NOMO-1 (cell line): ENCODE measurements around the gene RERE.

Experiments
- DNase-seq, 2 experiments: peaks; one replicate each; lab custom pipeline; 2025; ENCODE audit not compliant: unreplicated experiment in 2 of 2; lab: John Stamatoyannopoulos, UW

The RERE gene

DNA sequence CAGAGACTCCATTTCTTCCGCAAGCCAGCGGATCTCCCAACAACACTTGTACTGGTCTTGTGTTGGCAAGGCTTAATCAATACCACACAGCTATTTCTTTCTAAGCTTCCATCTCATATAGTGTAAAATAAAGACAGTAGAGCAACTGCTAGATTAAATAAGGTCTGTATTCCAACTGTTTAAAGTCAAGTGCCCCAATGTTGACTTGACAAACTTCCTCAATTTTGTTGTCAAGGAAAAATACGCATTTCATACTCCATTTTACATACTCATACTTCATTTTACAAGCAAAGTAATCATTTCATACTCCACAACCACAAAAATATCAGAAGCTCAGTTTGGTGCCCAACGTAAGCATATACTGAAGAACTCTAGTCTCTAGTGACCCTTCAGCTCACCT, 143.0 kb downstream of the RERE start:
- no peak for DNase-seq

DNA sequence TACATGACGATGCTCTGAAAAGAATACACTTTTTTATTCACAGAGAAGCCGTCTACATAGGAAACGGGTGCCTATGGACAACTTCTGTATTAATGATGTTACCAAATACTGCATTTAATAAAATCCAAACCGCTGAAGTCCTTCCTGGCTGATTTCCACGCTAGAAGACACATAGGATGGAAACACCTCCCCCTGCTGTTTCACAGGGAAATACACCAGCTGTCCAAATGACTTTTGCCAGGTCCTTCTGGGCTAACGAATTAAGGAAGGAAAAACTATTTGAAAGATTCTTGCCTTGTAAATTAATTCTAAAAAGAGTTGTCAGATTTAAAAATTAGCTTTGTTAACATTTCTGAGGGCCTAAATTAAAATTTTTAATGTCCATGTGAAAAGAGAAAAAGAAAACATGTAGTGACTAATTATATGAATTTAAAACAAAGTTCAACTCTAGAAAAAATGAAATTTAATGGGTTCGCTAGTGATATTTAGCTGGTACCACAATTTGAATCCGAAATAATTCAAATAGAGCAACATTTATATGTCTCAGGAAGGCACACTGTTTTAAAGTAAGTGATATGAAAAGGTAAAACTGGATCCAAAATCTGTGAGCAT, 146.0 kb downstream of the RERE start:
- DNase-seq: peak in 1 of 2 experiments; percentile 56

DNA sequence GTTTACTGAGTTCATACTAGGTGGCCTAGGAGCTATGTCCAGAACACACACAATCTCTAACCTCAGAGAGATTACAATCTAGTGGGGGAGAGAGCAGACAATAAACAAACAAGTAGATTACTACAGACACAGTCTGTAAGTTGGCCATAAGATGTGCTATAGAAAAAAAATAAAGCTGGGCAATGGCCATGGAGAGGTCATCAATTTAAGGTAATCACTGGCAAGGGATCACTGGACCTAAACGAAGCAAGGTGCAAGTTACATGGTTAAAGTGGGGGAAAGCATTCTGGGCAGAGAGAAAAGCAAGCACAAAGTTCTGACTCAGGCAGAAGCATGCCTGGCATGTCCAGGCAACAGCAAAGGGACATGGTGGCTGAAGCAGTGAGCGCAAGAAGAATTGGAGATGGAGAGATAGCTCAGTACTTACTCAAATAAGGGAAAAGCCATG, 147.0 kb downstream of the RERE start:
- DNase-seq: no peak

DNA sequence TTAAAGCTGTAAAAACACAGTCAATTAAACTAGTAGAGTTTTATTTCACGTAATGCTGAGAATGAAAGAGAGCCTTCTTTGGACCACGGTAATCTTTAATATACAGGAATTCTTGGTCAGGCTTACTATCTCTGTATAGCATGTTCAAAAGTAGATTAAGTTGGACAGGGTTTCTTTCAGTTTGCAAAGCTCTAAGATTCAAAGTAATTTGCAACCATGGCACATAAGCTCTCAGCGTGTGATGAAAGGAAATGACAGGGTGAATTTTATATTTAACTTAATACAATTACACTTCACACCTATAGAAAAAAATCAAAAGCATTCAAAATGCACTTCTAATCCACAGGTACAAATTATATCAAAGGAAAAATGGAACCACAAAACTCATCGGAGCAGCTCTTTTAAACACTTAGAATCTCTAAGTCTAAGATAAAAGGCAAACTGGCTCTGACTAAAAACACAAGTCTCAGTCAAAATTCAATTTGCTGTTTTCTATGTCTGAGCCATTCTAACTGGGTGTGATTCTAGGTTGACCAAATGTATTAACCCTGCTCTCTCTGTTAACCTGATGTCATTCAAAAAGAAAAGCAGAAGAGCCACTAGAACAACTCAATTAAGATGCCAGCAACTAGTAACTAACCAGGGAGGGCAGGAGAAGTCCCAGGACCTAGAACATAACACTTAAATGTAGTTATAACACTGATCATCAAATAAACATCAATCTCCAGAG, 147.7 kb downstream of the RERE start:
- no peak for DNase-seq

DNA sequence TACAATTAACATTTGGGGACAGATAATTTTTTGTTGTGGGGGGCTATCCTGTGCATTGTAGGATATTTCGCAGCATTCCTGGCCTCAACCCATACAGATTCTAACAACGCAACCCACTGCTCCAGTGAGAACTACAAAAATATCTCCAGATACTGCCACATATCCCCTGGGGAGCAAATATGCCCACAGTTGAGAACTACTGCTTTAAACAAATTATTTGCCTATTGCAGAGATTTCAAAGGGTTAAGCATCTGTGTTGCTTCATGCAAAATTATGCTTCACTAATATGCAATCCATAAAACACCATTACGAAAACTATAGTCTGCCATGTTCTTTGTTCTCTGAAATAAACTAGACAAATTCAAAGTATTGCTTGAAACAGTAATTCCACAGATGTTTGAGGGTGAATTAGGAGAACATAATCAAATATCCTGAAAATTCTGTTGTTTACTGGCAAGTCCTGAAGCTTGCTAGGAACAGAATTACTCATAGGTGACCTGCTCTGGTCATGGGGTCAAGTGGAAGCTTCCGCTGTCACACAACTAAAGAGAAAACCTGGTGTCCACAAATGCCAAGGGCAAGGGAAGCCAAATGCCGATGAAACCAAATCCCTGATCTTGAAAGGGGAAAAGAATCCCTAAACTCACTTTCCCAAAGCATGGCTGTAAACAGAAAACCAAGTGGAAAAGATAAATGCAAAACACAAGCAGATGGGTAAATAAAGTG, 149.4 kb downstream of the RERE start:
- no peak for DNase-seq

DNA sequence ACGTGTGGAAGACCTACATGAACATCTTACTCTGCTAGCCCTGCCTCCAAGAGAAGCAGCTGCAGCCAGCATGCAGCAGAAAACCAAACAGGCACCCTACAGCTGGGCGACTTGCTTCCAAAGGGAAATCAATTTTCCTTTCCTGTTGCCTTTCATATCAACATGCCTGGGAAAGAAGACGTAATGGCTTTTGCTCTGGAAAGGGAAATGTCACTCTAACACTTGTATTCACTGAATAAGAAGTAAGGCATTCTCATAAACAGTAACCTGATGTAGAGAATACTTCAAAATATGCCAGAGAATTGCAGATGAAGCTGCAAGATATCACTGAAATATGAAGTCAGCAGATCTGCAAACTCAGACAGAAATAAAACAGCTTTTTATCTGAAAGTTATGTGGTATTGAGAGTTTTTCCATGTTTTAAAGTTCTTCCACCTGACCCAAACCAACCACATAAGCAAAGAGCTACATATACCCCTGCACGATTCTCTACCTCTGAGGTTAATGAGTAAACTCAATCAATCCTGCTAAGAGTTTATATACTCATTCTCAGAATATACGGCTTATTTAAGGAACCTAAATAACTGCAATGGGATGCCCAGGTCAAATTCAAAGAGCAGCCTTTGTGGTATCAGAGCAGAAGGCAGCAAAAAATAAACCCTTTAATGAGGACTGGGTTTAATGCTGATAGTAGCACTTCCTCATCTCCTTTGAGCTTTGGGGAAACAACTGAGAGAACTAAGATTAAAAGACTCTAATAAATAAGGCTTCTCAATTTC, 150.9 kb downstream of the RERE start:
- DNase-seq: peak in 1 of 2 experiments; percentile 28

DNA sequence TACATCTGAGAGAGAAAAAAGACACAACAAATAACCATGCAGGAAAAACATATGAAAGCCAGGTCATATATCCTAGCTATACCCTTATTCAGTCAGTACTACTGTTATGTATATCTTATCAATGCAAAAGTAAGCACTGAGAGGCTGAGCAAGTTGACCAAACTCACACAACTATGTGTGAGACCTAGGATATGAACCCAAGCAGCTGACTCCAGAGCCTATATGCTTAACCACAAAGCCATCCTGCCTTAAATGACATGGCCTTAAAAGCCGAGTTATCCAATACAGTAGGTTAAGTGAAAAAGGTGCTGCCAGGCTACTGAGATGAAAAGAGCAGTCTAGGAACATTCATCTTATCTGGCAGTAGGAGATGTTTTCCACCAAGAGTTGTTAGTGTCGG, 151.6 kb downstream of the RERE start:
- no peak for DNase-seq

DNA sequence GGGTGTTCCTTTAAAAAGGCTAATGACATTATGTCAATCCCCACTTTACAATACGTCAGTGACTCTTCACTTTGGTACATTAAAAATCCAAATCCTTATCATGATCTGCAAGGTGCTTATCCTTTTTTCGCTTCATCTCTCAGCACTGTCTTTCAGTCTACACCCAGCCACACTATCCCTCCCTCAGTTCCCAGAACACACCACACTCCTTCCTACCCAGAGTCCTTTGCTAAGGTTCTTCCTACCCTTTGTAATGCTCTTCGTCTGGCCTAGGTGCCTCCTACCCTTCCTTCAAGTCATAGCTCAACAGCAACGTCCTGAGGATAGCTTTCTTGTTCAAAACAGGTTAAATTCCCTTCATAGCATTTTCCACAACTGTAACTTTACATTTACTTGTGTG, 152.6 kb downstream of the RERE start:
- DNase-seq: no peak

DNA sequence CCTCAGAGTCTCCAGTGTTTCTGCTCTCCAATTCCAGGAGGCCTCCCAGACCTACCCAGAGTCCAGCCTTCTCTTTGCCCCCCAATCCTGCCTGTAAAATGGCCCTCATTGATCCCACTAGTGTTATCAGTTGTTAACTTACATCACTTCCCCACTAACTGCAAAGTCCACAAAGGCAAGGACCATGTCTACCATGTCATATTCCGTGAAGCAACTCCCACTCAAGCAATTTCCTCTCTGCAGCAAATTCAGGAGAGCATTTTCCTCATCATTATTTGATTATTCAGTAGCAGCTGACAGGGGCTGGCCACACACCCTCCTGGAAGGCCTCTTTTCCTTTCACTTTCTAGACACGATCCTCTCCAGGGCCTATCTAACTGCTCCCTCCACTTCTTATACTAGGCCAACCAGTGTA, 153.5 kb downstream of the RERE start:
- no peak for DNase-seq

DNA sequence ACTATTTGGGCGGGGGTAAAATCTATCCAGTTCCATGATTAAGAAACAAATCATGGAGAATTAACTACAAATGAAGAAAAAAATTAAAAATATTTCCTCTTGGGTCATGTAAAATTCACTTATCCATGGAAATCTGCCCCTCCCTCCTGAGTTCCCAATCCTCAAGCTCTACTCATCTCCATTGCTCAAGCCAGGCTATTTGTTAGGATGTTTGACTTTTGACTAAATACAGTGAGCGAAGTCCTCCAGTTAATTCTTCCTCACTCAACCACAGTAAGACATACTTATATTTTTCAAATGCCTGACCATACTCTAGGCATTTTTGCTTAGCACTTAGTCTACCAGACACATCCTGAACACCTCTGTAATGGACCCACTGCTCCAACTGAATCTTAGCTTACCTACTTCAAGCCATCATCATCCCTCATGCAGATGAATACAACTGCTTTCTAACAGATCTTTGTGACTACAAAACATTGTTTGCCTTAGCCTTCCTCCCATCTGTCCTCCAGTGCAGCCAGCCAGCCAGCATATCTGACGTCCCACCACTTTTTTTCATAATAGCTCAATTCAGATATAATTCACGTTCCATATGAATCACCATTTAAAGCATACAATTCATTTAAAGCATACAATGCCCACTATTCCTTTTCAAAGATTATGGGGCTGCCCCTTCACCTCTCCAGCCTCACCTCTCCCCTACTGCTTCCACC, 154.2 kb downstream of the RERE start:
- no peak for DNase-seq

DNA sequence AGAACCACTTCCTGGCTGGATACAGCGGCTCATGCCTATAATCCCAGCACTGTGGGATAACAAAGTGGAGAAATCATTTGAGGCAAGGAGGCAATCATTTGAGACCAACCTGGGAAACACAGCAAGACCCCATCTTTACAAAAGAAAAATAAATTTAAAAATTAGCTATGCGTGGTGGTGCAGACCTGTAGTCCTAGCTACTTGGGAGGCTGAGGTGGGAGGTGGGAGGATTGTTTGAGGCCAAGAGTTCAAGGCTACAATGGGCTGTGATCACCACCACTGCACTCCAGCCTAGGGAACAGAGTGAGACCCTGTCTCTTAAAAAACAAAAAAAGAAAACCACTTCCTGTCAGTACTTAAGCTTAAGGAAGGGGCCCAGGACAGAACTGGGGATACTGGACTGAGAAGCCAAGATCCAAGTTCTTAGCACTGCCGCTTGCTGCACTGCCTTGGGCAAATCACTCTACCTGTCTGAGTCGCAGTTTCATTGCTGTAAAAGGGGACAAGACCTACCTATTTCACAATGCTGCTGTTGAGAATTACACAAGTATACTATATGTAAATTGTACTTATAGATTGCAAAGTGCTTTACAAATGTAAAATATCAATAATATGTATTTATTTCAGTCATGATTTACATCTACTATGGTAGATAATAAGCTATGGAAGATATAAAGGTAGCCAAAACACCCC, 154.9 kb downstream of the RERE start:
- no peak for DNase-seq

DNA sequence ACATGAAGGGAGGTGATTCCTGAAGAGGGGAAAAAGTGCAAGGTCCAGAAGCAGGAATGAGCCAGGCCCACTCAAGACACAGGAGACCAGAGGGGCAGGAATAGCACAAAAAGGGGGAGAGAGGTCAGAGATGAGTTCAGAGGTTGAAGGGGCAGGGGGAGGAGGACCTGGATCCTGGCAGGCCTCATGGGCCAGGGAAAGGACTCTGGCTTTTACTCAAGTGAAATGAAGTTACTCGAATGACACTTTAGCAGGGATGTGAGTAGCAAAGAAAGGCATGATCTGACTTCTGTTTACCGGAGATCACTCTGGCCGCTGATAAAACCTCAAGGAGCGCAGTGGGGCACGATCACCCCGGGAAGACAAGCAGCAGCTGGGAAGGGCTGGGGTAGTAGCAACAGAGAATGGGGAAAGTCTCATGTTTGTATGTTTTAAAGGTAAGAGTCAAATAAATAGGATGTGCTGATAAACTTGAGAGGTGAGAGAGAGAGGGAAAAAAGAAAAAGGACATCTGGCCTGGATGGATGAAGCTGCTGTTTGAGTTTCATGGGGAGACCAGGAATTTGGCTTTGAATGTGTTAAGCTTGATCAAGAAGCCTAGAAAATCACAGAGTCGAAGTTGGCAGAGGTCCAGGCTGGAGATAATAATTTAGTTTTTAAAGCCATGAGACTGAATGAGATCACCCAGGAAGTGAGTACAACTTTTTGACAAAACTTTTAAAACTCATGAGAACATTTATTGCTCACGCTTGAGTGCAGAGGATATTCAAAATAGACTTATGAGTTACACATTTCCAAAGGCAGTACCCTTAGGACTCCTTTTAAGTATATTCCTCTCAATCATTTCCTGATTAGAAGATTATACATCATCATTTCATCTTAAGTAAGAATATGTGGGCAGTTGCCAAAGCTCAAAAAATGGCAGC, 156.0 kb downstream of the RERE start:
- no peak for DNase-seq

DNA sequence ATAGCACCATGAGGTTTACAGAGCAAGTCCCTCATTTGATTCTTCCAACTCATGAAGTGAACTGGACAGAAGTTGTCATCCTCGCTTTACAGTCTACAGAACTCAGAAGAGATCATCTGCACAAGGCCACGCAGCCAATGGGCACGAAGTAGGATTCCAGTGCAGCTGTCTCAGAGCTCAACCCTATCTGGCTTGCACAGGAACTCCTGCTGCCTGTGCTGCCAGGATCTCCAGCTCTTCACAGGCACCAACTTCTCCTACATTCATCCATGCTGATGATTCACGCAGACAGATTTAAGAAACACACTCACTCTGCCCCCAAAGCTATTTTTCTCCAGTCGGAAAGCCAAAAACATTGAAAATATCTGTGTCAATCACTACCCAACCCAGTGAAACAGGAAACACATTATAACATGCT, 157.0 kb downstream of the RERE start:
- no peak for DNase-seq

DNA sequence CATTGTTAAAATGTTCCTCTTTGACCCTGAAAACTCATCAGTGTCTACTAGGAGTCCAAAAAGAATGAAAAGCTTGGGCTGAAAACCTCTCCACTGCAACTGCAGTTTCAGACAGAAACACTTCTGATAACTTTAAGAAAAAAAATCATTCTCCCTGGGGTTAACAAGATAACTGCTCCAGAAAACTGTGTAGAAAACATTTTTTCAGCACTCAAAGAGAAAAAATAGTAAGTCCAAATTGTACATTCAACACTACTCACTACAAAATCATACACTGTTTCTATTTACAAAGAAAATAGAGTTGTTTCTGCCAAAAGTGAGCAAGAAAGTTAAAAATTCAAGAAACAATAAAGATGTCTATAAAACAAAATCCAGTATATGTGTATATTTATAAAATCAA, 157.8 kb downstream of the RERE start:
- no peak for DNase-seq

DNA sequence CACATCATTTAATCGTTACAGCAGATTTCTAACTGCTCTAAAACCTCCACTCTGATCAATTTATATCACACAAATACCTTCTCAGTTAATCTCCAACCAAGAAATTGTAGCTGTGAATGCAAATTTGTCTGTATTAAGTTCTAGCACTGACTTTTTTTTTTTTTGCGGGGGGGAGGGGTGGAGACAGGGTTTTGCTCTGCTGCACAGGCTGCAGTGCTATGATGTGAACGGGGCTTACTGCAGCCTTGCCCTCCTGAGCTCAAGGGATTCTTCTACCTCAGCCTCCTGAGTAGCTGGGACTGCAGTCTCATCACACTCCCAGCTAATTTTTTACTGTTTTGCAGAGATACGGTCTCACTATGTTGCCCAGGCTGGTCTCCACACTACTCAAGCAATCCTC, 163.6 kb downstream of the RERE start:
- no peak for DNase-seq

DNA sequence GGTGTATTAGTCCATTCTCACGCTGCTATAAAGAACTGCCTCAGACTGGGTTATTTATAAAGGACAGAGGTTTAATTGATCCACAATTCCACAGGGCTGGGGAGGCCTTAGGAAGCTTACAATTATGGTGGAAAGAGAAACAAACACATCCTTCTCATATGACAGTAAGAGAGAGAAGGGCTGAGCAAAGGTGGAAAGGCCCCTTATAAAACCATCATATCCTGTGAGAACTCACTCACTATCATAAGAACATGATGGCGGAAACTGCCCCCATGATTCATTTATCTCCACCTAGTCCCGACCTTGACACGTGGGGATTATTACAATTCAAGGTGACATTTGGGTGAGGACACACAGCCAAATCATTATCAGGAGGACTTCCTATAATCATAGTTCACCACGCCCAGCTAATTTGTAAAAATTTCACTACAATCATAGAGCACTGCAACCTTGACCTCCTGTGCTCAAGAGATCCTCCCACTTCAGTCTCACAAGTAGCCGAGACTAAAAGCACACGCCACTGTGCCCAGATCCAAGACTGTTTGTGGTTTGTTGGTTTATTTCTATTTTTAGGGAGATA, 164.9 kb downstream of the RERE start:
- no peak for DNase-seq

DNA sequence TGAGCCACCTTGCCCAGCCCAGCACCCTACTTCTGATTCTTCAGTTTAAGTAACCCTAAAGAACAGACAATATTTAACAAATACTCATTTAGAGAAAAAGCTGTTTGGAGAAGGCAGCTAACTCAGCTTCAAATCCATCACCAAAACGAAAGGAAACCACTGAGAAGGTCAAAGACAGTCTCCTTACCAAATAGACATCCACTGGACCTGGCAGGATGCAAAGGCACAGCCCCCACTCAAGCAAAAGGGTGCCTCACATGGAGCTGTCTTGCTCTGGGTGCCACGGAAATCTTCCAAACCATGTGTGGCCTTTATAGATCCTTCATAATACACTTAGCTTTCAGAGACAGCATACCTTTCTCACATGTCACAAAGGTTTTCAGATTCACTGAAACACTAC, 165.5 kb downstream of the RERE start:
- no peak for DNase-seq

DNA sequence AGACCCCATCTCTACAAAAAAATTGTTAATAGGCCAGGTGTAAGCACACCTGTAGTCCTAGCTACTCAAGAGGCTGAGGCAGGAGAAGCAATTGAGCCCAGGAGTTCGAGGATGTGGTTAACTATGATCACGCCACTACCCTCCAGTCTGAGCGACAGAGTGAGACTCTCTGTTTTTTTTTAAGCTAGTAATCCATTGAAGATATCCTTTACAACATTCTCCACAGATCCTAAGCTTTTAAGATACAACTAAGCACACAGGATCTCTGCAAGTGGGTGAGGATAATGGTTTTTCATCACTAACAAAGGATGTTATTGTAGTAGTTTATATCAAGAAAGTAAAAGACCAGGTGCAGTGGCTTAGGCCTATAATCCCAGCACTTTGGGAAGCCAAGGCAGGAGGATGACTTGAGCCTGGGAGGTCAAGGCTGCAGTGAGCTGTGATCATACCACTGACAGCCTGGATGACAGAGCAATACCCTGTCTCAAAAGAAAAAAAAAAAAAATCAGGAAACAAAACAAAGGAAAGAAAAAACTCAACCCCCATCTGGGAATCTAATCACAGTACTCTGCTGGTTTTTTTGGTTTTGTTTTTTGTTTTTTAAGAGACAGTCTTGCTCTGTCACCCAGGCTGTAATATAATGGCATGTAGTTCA, 166.1 kb downstream of the RERE start:
- no peak for DNase-seq
